HG02759 (cell line): ENCODE measurements around the gene SULT1A1.
"Not testable (repeated sequence)": the region's sequence is repeated elsewhere in the genome, so short reads cannot be mapped to it uniquely, and the experiment has no call there.

Experiments used
- ATAC-seq: cut with Tn5 transposase; IDR thresholded peaks from one replicate; pipeline ENCODE4 v1.9.1; 2021; ENCODE audit warnings: mild to moderate bottlenecking, moderate library complexity; ENCODE audit not compliant: unreplicated experiment

Gene SULT1A1

DNA sequence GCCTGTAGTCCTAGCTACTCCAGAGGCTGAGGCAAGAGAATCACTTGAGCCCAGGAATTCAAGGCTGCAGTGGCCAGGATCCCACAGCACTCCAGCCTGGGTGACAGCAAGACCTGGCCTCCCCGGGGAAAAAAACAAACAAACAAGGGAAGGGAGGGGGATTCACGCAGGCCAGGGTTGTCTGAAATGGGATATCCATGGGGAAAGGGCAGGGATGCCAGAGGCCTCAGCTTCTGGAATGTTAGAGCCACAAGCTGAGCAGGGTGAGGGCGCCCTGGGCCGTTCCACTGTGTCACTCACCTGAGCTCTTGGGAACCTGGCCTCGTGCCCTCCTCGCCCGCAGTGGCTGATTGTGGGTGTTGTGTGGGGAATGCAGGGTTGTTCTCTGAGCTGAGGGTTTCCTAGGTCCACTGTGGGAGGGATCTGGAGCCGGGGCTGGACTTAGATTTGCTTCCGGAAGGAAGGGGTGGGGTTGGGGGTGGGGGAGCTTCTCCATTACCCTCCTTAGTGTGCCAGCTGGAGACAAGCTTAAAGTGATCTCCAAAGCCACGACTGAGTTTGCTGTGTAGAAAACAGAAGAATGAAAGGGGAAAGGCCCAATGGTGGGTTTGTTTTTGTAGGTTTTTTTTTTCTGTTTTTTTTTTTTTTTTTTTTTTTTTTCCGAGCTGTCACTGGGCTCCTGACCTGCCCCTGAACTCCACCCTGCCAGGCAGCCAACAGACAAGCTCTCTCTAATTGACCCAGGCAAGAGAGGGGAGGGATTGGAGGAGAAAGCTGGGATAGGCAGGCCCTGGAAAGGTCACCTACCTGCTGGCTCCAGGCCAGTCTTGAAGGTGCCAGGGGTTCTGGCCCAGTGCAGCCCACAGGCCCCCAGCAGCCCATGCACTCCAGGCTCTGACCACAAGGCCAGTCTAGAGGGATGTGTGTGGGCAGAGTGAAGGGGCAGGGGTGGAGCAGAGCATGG is at the start of gene SULT1A1:
TSS of gene SULT1A1 (minus strand) at position 414 of the 964 bp plus-strand sequence. CDS start 1,189 bp downstream, outside the sequence.
- no peak for ATAC-seq

DNA sequence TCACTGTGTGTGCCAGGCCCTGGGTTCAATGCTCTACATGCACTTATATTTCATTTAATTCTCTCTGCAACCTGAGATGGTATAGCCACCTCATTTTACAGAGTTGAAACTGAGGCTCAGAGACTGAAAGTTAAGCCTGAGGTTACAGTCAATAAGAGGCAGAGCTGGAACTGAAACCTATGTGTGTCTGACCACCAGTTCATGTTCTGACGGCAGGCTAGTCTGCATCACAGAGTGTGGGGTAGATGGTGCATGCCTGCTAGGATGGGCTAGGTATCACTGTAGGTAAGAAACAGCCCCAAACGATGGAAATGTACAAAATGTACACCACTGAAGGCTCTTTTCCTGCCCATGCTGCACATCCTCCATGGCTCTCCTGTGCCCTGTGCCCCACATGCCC is 30.1 kb upstream of the SULT1A1 start:
- ATAC-seq: not testable (repeated sequence)

DNA sequence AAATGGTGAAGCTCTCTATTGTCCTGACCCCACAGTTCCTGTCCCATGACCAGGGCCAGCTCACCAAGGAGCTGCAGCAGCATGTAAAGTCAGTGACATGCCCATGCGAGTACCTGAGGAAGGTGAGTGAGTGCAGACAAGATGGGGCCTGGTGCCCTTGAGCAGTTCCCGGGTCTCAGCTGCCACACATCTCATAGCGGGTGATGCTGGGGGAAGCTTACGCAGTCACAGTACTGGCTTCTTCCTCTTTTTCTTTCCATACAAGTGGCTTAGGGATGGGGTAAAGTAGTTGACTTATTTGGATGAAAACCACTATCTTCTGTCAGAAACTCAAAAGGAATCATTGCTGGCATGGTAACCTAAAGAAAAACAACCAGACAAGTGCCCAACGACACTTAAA is 28.5 kb upstream of the SULT1A1 start:
- ATAC-seq: not testable (repeated sequence)

DNA sequence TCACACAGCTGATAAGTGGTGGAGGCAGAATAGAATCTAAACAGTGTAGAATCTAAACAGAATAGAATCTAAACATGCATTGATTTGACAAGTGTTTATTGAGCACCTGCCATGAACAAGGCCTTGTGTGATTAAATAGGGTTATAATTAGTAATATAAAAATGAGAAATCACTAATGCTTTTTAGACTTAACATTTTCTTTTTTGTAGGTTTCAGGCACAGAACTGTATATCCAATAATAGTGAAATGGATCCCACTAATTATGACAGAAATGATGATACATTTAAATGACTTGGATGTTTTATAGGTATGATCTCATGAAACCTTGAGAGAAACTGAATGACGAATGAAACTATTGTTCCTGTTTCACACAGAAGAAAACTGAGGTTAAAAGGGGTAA is 27.9 kb upstream of the SULT1A1 start, which contains the start of gene NPIPB8:
TSS of gene NPIPB8 (plus strand) at position 301 of the 400 bp plus-strand sequence. CDS start 296 bp downstream, outside the sequence.
- ATAC-seq: not testable (repeated sequence)

DNA sequence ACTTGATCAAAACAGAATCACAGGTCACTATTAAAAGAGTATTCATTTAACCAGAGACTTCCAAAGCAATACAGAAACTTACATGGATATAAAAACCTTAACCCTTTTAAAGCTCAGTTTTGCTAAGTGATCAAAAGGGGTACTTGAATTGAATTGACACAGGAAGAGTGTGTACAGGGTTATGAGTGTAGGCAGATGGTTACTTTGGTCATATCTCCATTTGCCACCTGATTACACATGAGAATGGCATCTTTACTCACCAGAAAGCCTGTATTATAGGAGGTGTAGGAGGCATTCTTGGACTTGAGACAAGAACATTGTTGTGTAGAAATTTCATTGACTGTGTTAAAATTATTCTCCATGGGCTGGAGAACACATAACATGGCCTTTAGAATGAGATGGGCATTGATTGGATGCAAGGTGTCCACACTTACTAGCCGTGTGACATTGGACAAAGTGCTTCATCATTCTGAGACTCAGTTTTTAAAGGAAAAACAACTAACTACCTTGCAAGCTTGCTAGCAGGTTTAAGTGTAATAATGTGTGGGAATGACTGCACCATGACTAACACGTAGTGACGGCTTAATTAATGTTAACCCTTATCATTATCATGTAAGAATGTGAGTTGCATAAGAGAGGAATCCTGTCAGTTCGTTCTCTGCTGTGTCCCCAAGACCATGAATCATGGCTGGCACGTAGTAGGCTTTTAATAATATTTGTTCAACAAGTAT is 26.4 kb upstream of the SULT1A1 start:
- not testable (repeated sequence) for ATAC-seq

DNA sequence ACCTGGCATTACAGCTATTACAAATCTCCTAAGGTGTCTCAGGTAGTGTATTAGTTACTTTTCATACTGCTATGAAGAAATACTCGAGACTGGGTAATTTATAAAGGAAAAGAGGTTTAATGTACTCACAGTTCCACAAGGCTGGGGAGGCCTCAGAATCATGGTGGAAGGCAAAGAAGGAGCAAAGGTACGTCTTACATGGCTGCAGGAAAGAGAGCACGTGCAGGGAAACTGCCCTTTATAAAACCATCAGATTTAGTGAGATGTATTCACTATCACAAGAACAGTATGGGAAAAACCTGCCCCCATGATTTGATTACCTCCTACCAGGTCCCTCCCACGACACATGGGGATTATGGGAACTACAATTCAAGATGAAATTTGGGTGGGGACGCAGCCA is 21.1 kb upstream of the SULT1A1 start:
- ATAC-seq: not testable (repeated sequence)

DNA sequence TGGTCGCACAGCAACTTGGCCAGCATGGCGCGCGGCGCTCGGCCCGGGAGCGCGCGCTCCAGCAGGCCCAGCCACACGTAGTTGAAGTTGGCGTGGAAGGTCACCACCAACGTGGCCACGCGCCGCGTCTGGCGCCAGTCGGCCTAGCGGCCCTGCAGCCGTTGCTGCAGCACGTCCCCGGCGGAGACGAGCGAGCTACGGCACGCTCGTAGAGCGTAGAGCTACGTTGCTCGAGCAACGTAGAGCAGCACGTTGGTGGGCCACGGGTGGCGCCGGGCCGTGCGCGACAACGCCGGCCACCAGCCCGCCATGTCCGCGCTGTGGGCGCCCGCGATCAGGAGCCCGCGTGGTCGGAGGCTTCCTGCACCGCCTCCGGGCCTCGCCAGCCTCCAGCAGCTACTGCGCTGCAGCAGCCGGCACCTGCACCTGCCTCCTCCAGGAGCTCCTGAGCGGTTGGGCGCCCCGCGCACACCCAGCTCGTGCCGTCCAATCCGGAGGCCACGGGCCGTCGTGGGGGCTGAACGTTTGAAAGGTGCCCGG is 13.4 kb upstream of the SULT1A1 start:
- ATAC-seq: no peak

DNA sequence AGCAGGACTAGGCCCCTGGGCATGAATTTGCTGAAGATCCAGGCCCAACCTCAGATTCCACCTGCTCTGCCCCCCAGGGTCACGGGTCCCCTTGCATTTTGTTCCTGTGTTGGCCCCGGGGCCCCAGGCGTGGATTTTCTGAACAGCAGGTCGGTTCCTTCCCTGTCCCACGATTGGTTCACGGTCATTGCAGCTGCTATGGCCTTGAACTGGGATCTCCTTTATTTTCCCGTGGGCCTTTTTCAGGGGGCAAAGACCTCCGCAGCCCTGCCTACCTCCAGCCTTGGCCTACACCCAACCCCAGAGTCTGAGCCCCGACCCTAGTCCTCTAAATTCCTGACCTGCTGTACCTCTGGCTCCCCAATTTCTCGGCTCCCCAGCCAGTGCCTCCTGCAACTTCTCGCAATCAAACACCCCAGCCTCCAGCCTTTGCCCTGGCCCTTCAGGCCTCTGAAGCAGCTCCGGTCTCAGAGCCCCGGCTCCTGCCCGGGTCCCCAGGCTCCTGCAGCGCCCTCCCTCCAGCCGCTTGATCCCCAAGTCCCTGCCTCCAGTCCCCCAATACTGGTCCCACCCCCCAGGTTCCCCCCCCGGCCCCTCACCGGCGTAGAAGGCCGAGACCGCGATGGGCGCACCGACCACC is 12.8 kb upstream of the SULT1A1 start:
- not testable (repeated sequence) for ATAC-seq

DNA sequence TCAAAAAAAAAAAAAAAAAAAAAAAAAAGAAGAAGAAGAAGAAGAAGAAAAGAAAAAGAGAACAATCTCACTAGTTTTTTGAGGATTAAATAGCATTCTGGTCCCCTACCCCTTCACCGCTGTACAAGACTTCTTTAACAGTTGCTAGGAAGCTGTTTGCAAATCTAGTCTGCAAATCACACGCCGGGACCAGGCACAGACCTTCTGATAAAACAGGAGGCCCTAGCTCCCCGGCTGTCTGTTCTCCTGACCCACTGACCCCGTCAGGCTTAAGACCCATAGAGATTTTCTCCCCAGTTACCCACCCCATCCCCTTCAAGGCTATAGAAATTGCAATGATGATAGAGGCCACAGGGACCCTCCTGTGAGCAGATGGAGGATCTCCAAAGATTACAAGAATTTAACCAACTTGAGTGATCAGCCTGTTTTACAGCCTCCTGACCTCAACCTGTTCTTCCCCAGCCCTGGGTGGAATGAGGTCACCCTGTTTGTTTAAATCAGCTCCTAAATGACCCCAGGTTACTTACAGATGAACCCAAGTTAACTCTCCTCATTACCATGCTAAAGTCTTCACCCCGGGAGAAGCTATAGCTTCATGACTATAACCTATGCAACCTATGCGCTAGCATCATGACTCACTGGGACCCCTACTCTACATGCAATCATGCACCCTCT is 11.8 kb upstream of the SULT1A1 start:
- no peak for ATAC-seq

DNA sequence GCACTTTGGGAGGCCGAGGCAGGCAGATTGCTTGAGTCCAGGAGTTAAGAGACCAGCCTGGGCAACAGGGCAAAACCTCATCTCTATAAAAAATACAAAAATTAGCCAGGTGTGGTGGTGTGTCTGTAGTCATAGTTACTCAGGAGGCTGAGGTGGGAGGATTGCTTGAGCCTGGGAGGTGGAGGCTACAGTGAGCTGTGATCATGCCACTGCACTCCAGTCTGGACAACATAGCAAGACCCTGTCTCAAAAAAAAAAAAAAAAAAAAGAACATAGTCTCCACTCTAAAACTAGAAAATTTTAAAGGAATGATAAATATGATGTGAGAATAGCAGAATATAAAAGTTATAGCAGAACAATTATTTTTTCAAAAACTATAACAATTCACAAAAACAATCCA is 10.5 kb upstream of the SULT1A1 start:
- not testable (repeated sequence) for ATAC-seq

DNA sequence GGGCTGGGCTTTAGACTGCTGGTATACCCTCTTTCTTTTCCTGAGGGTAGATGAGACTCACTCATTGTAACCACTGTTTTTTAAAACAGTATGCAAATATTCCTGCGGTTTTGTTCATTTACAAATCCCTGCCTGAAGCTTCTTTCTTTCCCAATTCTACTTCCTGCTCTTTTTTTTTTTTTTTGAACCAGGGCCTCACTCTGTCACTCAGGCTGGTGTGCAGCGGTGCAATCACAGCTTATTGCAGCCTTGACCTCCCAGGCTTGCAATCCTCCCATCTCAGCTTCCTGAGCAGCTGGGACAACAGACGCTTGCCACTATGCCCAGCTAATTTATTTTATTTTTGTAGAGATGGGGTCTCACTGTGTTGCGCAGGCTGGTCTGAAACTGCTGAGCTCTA is 8.0 kb upstream of the SULT1A1 start:
- no peak for ATAC-seq

DNA sequence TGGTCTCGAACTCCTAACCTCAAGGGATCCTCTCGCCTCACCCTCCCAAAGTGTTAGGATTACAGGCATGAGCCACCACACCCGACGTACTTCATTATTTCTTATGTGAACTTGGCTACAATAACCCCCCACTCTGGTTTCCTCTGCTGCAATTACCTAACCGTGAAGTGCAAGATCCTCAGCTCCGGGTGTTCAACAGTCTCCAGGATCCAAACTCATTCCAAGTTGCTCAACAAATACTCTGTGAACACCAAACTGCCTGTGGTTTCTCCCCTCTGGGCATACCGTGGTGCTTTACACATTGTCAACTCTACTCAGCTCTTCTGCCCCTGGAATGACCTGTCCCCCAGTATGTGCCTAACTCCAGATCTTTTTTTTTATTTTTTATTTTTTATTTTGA is 6.8 kb upstream of the SULT1A1 start:
- ATAC-seq: no peak

DNA sequence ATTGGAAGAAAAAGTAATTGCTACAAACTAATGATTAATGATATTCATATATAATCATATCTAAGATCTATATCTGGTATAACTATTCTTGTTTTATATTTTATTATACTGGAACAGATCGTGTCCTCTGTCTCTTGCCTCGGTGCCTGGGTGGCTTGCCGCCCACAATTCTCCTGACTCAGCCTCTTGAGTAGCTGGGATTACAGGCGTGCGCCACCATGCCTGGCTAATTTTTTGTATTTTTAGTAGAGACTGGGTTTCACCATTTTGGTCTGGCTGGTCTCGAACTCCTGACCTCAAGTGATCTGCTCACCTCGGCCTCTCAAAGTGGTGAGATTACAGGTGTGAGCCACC is 6.4 kb upstream of the SULT1A1 start:
- ATAC-seq: not testable (repeated sequence)

DNA sequence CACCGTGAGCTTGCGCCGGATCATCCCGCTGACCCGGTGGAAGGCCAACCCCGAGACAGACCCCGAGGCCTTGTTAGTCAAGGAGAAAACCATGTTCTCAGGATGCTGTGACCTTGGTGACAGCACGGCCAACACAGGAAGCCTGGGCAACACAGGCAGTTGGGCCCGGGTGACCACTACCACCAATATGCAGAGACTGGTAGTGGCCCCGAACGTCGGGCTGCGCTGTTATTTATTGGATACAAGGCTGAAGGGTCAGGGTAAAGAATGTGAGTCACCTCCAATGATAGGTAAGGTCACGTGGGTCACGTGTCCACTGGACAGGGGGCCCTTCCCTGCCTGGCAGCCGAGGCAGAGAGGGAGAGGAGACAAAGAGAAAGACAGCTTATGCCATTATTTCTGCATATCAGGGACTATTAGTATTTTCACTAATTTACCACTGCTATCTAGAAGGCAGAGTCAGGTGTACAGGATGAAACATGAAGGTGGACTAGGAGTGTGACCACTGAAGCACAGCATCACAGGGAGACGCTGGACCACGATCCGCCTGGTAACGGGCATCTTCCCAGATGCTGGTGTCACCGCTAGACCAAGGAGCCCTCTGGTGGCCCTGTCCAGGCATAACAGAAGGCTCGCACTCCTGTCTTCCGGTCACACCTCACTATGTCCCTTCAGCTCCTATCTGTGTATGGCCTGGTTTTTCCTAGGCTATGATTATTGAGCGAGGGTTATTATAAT is 5.8 kb upstream of the SULT1A1 start:
- not testable (repeated sequence) for ATAC-seq

DNA sequence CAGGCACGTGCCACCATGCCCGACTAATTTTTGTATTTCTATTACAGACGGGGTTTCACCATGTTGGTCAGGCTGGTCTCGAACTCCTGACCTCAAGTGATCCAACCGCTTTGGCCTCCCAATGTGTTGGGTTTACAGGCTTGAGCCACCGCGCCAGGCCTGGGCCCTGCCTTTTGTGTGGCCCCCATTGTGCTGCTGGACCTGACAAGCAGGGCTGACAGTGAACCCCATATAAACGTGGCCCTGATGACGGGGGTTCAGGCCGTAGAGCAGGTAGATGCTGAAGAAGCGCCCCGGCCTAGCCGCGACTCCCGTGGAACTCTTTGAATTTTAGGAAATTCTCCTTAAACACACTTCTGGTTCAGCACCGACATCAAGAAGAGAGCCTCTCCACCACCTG is 4.7 kb upstream of the SULT1A1 start:
- not testable (repeated sequence) for ATAC-seq

DNA sequence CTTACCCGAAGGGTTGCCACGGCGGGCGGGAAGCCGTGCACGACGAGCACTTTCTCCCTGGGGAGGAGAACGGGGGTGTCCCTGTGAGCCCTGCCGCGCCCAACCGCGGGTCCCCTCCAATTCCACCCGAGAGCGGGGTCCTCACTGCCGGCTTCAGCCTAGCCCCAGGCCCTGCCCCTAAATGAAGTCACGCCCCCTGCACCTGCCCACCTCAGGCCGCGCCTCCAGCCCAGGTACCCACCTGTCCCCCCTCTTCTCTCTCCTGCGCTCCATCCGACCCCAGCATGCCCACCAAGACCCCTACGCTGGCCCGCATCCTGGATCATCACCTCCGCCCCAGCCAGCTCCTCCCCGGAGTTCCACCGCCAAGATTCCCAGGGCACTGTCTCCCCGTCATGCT is 4.1 kb upstream of the SULT1A1 start:
- not testable (repeated sequence) for ATAC-seq

DNA sequence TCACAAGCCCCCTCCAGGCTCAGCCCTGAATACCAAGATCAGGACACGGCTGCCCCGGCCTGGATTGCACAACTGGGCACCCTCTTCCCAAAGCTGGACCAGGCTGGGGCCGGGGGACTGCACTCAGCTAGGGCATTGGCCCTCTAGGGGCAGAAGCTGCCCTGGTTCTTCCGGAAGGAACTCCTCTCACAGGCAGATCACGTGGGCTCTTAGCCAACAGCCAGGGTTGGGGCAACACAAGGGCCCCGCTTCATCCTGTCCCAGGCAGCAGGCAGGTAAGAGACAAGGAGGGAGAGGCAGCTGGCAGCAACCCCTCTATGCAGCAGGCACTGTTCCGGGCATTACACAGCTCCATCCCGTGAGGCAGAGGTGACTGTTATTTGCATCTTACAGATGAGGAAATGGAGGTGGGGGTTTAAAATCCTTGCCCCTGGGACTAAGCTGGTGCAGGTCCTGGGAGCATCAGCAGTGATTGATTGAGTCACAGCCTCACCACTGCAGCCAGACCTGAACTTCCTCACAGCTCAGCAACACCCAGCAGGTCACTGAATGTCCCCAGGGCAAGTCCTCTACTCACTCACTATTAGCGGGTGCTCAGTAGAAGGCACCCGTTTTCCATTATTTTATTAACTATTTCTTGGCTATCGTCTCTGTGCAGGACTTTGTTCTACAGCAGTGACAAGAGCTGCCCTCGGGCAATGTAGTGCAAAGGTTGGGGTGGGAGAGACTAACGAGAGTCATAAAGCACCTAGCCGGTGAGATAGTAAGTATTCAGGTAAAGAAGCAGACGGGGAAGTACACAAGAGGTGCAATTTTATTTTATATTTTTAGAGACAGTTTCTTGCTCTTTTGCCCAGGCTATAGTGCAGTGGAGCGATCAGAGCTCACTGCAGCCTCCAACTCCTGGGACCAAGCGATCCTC is 2.8 kb upstream of the SULT1A1 start:
- not testable (repeated sequence) for ATAC-seq

DNA sequence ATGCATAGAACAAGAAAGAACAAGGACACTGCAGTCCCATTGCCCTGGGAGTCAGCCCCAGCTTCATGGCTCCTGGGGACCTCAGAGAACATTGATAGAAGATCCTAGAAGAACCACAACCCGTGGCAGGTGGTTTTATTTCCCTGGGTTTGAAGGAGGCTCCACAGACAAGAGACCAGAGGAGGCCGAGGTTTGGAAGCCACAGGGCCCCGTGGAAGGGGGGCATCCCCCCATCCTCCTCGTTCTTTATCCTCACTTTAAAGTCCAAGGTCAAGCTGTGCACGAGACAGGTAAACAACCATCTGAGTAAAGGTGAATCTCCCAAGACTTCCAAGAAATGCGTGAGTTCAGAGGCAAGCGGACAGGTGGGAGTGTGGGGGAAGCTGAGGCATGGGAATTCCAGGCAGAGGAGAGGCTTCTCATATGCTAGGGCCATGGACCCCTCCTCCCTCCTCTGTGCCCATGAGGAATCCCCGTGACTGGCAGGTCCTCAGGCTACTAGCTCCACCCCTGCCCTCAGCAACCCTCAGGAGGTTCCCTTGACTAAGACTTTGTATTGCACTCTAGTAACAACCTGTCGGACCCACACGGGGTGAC is 849 bp upstream of the SULT1A1 start:
- no peak for ATAC-seq
